Measurements from ENCODE around the gene FCER2.

Gene FCER2

GRCh38 chr19:7681340-7682174, 20.4 kb downstream of the FCER2 start:
- DNase-seq (ENCODE audit: low read depth, low spot score), result peak; percentile 90
- peak overlapping the region; percentile 87 for H3K4me3 ChIP-seq (ENCODE audit: low read length)

GRCh38 chr19:7680606-7681339, 21.2 kb downstream of the FCER2 start, which contains the start of gene TRAPPC5:
TRAPPC5 (plus strand) TSS chr19:7680833; CDS start chr19:7682254, 1,421 bp downstream.
- peak within 1 kb of the TSS; percentile 87 for H3K4me3 ChIP-seq (ENCODE audit: low read length)
- DNase-seq (ENCODE audit: low read depth, low spot score), result peak; percentile 78

GRCh38 chr19:7679771-7680605, 21.9 kb downstream of the FCER2 start:
- peak overlapping the region; percentile 87 for H3K4me3 ChIP-seq (ENCODE audit: low read length)
- DNase-seq (ENCODE audit: low read depth, low spot score), result no peak

GRCh38 chr19:7678971-7679751, 22.8 kb downstream of the FCER2 start:
- DNase-seq (ENCODE audit: low read depth, low spot score), result peak; percentile 75
- peak overlapping the region; percentile 31 for H3K4me3 ChIP-seq (ENCODE audit: low read length)

- DNase-seq (ENCODE audit: low read depth, low spot score), result no peak
- H3K4me3 ChIP-seq (ENCODE audit: low read length), result no peak overlapping the region
Observed at GRCh38 chr19:7677669-7678311, 24.1 kb downstream of the FCER2 start.

GRCh38 chr19:7676854-7677253, 25.1 kb downstream of the FCER2 start, which contains the start of gene MCEMP1:
MCEMP1 (plus strand) TSS chr19:7677090; CDS start chr19:7677121, 31 bp downstream.
- H3K4me3 ChIP-seq (ENCODE audit: low read length), result peak within 1 kb of the TSS; percentile 36
- no peak for DNase-seq (ENCODE audit: low read depth, low spot score)

- DNase-seq (ENCODE audit: low read depth, low spot score), result peak; percentile 73
- peak overlapping the region; percentile 36 for H3K4me3 ChIP-seq (ENCODE audit: low read length)
Observed at GRCh38 chr19:7676376-7676775, 25.6 kb downstream of the FCER2 start.

GRCh38 chr19:7674010-7675005, 27.6 kb downstream of the FCER2 start:
- peak overlapping the region; percentile 42 for H3K4me3 ChIP-seq (ENCODE audit: low read length)
- peak; percentile 88 for DNase-seq (ENCODE audit: low read depth, low spot score)

- H3K4me3 ChIP-seq (ENCODE audit: low read length), result no peak overlapping the region
- DNase-seq (ENCODE audit: low read depth, low spot score), result no peak
Observed at GRCh38 chr19:7672522-7672921, 29.4 kb downstream of the FCER2 start.

- H3K4me3 ChIP-seq (ENCODE audit: low read length), result no peak overlapping the region
- no peak for DNase-seq (ENCODE audit: low read depth, low spot score)
Observed at GRCh38 chr19:7670790-7671189, 31.1 kb downstream of the FCER2 start.

- no peak overlapping the region for H3K4me3 ChIP-seq (ENCODE audit: low read length)
- DNase-seq (ENCODE audit: low read depth, low spot score), result no peak
Observed at GRCh38 chr19:7670150-7670783, 31.7 kb downstream of the FCER2 start.

GRCh38 chr19:7669641-7670040, 32.3 kb downstream of the FCER2 start:
- DNase-seq (ENCODE audit: low read depth, low spot score), result no peak
- H3K4me3 ChIP-seq (ENCODE audit: low read length), result no peak overlapping the region

- DNase-seq (ENCODE audit: low read depth, low spot score), result peak; percentile 76
- H3K4me3 ChIP-seq (ENCODE audit: low read length), result peak within 1 kb of the TSS; percentile 24; the same call in 1 of the 2 replicates
Observed at GRCh38 chr19:7668842-7669241, 33.1 kb downstream of the FCER2 start, which contains the start of gene RETN. RETN (plus strand) TSS chr19:7669049; CDS start chr19:7669327, 278 bp downstream.

GRCh38 chr19:7665076-7665475, 36.9 kb downstream of the FCER2 start:
- H3K4me3 ChIP-seq (ENCODE audit: low read length), result no peak overlapping the region
- DNase-seq (ENCODE audit: low read depth, low spot score), result no peak

- H3K4me3 ChIP-seq (ENCODE audit: low read length), result no peak overlapping the region
- DNase-seq (ENCODE audit: low read depth, low spot score), result no peak
Observed at GRCh38 chr19:7663706-7664105, 38.2 kb downstream of the FCER2 start.

- no peak for DNase-seq (ENCODE audit: low read depth, low spot score)
- no peak overlapping the region for H3K4me3 ChIP-seq (ENCODE audit: low read length)
Observed at GRCh38 chr19:7662657-7663056, 39.3 kb downstream of the FCER2 start.
